Karpas-422 (cell line): ENCODE data around the gene GALNT10. TPM values are rescaled to one million over a fixed set of nuclear protein-coding genes. Genes with fewer than 3 reads are reported as not detected.
"Not testable (repeated sequence)": the region's sequence is repeated elsewhere in the genome, so short reads cannot be mapped to it uniquely, and the experiment has no call there.

ENCODE experiments used
- DNase-seq: peaks from one replicate; pipeline ENCODE4 v3.0.0-alpha.2; 2015
- H2AFZ ChIP-seq: fragments of 200-600 bp; sonication (generic); 2 replicates; pipeline ENCODE4 v1.6.1; 2014; ENCODE audit warnings: antibody characterized with exemption, low read length, mixed read lengths
- H3K27ac ChIP-seq: fragments of 200-600 bp; sonication (generic); 2 replicates; pipeline ENCODE4 v1.5.1; 2014; ENCODE audit warnings: mild to moderate bottlenecking, low read length, moderate library complexity
- H3K27me3 ChIP-seq: fragments of 200-600 bp; sonication (generic); 2 replicates; pipeline ENCODE4 v1.6.1; 2014; ENCODE audit warnings: low read length, mixed read lengths
- H3K36me3 ChIP-seq: fragments of 200-600 bp; sonication (generic); 2 replicates; pipeline ENCODE4 v1.6.1; 2014; ENCODE audit warnings: low read length, mixed read lengths; ENCODE audit not compliant: insufficient read depth
- H3K4me1 ChIP-seq: fragments of 200-600 bp; sonication (generic); 2 replicates; pipeline ENCODE4 v1.6.1; 2014; ENCODE audit warnings: mild to moderate bottlenecking, low read length, mixed read lengths
- H3K4me2 ChIP-seq: fragments of 200-600 bp; sonication (generic); 2 replicates; pipeline ENCODE4 v1.6.1; 2014; ENCODE audit warnings: low read length, low read depth, mild to moderate bottlenecking; ENCODE audit not compliant: poor library complexity, severe bottlenecking
- H3K4me3 ChIP-seq: fragments of 200-600 bp; sonication (generic); 2 replicates; pipeline ENCODE4 v1.5.1; 2014; ENCODE audit warnings: mild to moderate bottlenecking, antibody characterized with exemption, low read length, mixed read lengths
- H3K79me2 ChIP-seq: fragments of 200-600 bp; sonication (generic); 2 replicates; pipeline ENCODE4 v1.6.1; 2014; ENCODE audit warnings: mild to moderate bottlenecking, low read length, mixed read lengths
- H3K9ac ChIP-seq: fragments of 200-600 bp; sonication (generic); 2 replicates; pipeline ENCODE4 v1.6.0; 2014; ENCODE audit warnings: low read length
- H3K9me2 ChIP-seq: fragments of 200-600 bp; sonication (generic), shearing (Covaris generic); replicated peaks from 2 replicates; pipeline ENCODE4 v1.6.0; 2014; ENCODE audit warnings: mild to moderate bottlenecking, low read length, moderate library complexity; ENCODE audit not compliant: insufficient read depth
- H3K9me3 ChIP-seq: fragments of 300-700, 200-600 bp; sonication (generic); 2 replicates; pipeline ENCODE4 v1.6.1; 2014; ENCODE audit warnings: low read length, mixed read lengths
- H4K20me1 ChIP-seq: fragments of 200-600 bp; sonication (generic); 2 replicates; pipeline ENCODE4 v1.6.1; 2014; ENCODE audit warnings: mild to moderate bottlenecking, antibody characterized with exemption, low read length, low read depth; ENCODE audit not compliant: insufficient read depth
- total RNA-seq: library from RNA; depleted of rRNA; stranded (reverse); fragments of >200 nt; shearing (Covaris generic); gene quantifications from 2 replicates; pipeline ENCODE4 v1.2.3, GENCODE V29; 2014; ENCODE audit warnings: low replicate concordance; rRNA removed

GALNT10 gene
- total RNA-seq: 2.3 and 3.6 TPM in 2 replicates

- H3K9me2 ChIP-seq: no peaks in the 10 kb centered on the region
- peak within 1 kb of the TSS; percentile 86 for H3K4me3 ChIP-seq
- no peaks in the 10 kb centered on the region for H3K27me3 ChIP-seq
- H3K79me2 ChIP-seq: no peaks in the 10 kb centered on the region
- peak within 1 kb of the TSS; percentile 92 for H3K4me2 ChIP-seq
- H3K9me3 ChIP-seq: no peaks in the 10 kb centered on the region
- H3K9ac ChIP-seq: peak within 1 kb of the TSS; percentile 74
- H4K20me1 ChIP-seq: 0 out of 2 replicates have a peak, but pooled peaks cover 5% of the 10 kb centered on the region
- H3K27ac ChIP-seq: no peak within 1 kb of the TSS
- H2AFZ ChIP-seq: peak within 1 kb of the TSS; percentile 99
- peaks cover 22% of the 10 kb centered on the region for H3K4me1 ChIP-seq
- H3K36me3 ChIP-seq: no peaks in the 10 kb centered on the region
- DNase-seq: peak; percentile 86
These were observed at the start of gene GALNT10 for GRCh38 chr5:154190595-154191304. Gene GALNT10, plus strand, starts transcription at chr5:154190733. Its CDS starts 134 bp downstream, at chr5:154190867.

GRCh38 chr5:154141745-154142221 lies 48.8 kb upstream of the GALNT10 start:
- H3K9ac ChIP-seq: no peak overlapping the region
- no peaks in the 10 kb centered on the region for H3K79me2 ChIP-seq
- H3K27ac ChIP-seq: no peak overlapping the region
- H3K4me1 ChIP-seq: no peaks in the 10 kb centered on the region
- no peak overlapping the region for H2AFZ ChIP-seq
- H4K20me1 ChIP-seq: no peaks in the 10 kb centered on the region
- H3K36me3 ChIP-seq: no peaks in the 10 kb centered on the region
- no peak overlapping the region for H3K4me2 ChIP-seq
- DNase-seq: no peak
- H3K9me2 ChIP-seq: no peaks in the 10 kb centered on the region
- H3K27me3 ChIP-seq: no peaks in the 10 kb centered on the region
- no peak overlapping the region for H3K4me3 ChIP-seq
- H3K9me3 ChIP-seq: no peaks in the 10 kb centered on the region

DNA sequence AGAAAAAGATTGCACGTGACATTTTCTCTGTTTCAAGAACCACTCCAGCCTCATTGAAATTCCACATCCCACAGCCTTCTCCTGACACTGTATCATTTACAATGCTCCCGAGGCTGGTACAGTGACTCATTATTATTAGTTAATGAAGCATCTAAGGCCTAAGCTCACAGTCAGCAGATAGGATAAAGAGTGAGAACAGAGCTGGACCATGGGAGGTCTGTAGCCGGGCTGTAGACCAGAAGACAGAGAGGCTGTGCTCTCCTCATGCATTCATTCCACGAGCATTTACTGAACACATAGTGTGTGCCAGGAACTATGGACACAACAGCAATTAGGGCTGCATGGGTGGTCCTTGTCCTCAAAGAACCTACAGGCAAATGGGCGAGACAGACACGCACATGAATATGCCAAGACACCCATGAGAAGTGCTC lies 47.3 kb upstream of the GALNT10 start:
- Histone ChIP-seq H3K79me2 (no peaks in the 10 kb centered on the region), H3K36me3 (no peaks in the 10 kb centered on the region), H3K27ac (no peak overlapping the region), H3K9me3 (no peaks in the 10 kb centered on the region), H3K27me3 (no peaks in the 10 kb centered on the region), H4K20me1 (no peaks in the 10 kb centered on the region), H3K4me1 (no peaks in the 10 kb centered on the region), H3K9me2 (no peaks in the 10 kb centered on the region), H3K4me3 (no peak overlapping the region), H3K9ac (no peak overlapping the region), H2AFZ (no peak overlapping the region), H3K4me2 (no peak overlapping the region)
- DNase-seq: no peak

DNA sequence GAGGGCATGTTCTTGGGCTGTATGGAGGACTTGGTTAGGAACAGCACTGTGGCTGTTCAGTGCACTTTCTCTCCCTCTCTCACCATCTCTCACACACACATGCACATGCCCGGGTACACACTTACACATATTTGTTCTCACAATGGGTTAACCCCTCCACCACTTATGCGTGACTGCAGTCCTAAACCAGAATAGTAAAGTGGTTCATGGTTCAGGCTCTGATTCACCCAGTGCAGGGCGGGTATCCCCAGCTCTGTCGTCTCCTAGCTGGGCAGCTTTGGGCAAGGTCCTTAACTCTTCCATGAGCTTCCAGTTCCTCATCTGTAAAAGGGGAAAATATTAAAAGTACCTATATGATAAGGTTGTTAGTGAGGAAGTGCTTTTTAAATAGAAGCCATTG lies 45.3 kb upstream of the GALNT10 start:
- Histone ChIP-seq H3K9me3 (no peaks in the 10 kb centered on the region), H3K9ac (no peak overlapping the region), H2AFZ (no peak overlapping the region), H3K4me2 (no peak overlapping the region), H3K4me3 (no peak overlapping the region), H3K4me1 (no peaks in the 10 kb centered on the region), H4K20me1 (no peaks in the 10 kb centered on the region), H3K27ac (no peak overlapping the region), H3K79me2 (no peaks in the 10 kb centered on the region), H3K36me3 (no peaks in the 10 kb centered on the region), H3K9me2 (no peaks in the 10 kb centered on the region), H3K27me3 (no peaks in the 10 kb centered on the region)
- DNase-seq: no peak

DNA sequence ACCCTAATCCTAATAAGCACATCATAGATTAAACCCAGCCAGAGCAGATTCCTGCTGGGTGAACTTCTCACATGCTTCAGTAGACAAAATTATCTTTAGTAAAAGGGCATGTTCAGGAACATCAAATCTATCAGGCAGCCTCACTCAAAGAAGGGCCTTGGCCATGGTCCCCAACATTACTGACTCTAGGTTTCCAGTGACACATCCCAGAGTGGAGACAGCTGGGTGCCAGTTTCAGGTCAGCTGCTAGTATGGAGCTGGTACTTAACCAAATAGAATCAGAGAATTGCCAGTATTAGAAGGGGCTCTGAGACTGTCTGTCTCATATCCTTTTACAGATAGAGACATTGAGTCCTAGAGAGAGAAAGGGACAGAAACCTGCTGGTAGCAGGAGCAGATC lies 44.1 kb upstream of the GALNT10 start:
- Histone ChIP-seq H3K4me3 (no peak overlapping the region), H3K9ac (no peak overlapping the region), H3K9me3 (no peaks in the 10 kb centered on the region), H3K79me2 (no peaks in the 10 kb centered on the region), H3K27ac (no peak overlapping the region), H3K36me3 (no peaks in the 10 kb centered on the region), H3K4me1 (no peaks in the 10 kb centered on the region), H3K9me2 (no peaks in the 10 kb centered on the region), H3K27me3 (no peaks in the 10 kb centered on the region), H3K4me2 (no peak overlapping the region), H2AFZ (no peak overlapping the region), H4K20me1 (no peaks in the 10 kb centered on the region)
- DNase-seq: no peak

DNA sequence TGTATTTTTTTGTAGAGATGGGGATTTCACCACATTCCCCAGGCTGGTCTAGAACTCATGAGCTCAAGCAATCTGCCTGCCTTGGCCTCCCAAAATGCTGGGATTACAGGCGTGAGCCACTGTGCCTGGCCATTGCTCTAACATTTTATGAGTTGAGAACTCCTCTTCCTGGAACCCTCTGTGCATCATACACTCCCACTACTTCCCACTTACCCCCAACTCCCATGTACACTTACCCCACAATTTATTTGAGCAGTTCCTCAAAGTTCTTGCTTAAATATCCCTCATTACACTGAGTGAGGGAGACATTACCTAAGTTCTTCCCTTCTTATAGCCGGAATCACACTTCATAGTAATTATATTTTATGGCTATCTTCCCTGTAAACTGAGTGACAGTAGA lies 42.9 kb upstream of the GALNT10 start:
- no peak overlapping the region for H3K4me2 ChIP-seq
- H3K9me3 ChIP-seq: no peaks in the 10 kb centered on the region
- no peaks in the 10 kb centered on the region for H4K20me1 ChIP-seq
- no peak overlapping the region for H3K4me3 ChIP-seq
- no peaks in the 10 kb centered on the region for H3K79me2 ChIP-seq
- no peaks in the 10 kb centered on the region for H3K27me3 ChIP-seq
- DNase-seq: no peak
- H3K4me1 ChIP-seq: no peaks in the 10 kb centered on the region
- H3K27ac ChIP-seq: no peak overlapping the region
- H3K9me2 ChIP-seq: no peaks in the 10 kb centered on the region
- no peaks in the 10 kb centered on the region for H3K36me3 ChIP-seq
- H3K9ac ChIP-seq: no peak overlapping the region
- no peak overlapping the region for H2AFZ ChIP-seq

GRCh38 chr5:154150471-154150870 lies 40.1 kb upstream of the GALNT10 start:
- H3K4me1 ChIP-seq, H3K27ac ChIP-seq, H4K20me1 ChIP-seq, H3K36me3 ChIP-seq, H2AFZ ChIP-seq, H3K4me2 ChIP-seq, H3K4me3 ChIP-seq, H3K9me2 ChIP-seq, H3K79me2 ChIP-seq, DNase-seq, H3K27me3 ChIP-seq, H3K9ac ChIP-seq, H3K9me3 ChIP-seq: not testable (repeated sequence)

DNA sequence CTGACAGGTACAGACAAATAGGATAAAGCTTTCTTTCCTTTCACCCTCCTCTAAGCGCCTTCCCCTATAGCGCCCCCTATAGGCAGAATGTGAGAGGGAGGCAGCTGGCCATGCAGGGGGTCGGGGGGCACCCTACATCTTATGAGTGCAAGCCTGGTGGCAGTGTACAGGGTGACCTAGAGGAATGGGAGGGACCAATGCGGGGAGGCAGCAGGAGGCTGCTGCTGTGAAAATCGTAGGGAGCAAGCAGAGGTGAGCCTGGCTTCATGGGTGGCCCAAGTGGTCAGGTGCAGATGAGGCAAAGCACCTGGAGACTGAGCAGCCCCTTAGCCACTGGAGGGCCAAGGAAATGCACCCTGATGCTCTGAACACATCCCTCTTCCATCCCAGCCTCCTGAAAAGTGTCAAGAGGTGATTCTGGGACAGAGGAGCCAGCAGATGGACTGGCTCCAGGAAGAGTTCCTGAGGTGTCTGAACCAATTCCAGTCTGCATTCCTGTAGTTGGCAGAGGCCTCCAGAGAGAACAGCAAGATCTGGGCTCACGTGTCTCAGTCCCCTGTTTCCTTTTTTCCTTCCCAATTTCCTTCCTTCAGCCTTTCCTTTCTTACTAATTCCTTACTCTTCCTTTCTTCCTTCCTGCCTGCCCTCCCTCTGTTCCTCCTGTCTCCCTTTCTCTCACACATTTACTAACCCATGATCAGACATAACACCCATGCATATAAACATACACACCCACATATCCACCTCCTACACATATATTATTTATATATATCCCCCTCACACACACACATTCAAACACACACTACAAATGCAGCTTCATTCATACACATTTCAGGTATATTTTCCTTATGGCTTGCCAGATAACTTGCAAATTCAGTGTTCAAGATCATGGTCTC lies 32.8 kb upstream of the GALNT10 start:
- Histone ChIP-seq H3K4me2 (no peak overlapping the region), H3K27ac (no peak overlapping the region), H3K4me3 (no peak overlapping the region), H4K20me1 (no peaks in the 10 kb centered on the region), H3K27me3 (no peaks in the 10 kb centered on the region), H3K9me3 (no peaks in the 10 kb centered on the region), H3K9me2 (no peaks in the 10 kb centered on the region), H3K79me2 (no peaks in the 10 kb centered on the region), H3K9ac (no peak overlapping the region), H2AFZ (no peak overlapping the region), H3K36me3 (no peaks in the 10 kb centered on the region), H3K4me1 (no peaks in the 10 kb centered on the region)
- DNase-seq: peak; percentile 73
